Smooth muscle cell of the brain vasculature (primary cell): Measurements from ENCODE around the gene IL21.
"Not testable (repeated sequence)": the region's sequence is repeated elsewhere in the genome, so short reads cannot be mapped to it uniquely, and the experiment has no call there.

ENCODE experiments used
- DNase-seq: peaks from one replicate; pipeline ENCODE4 v3.0.0-alpha.2; 2012; ENCODE audit warnings: low read depth, low spot score

IL21 gene

GRCh38 chr4:122577808-122578781 is 42.8 kb downstream of the IL21 start:
- no peak for DNase-seq

GRCh38 chr4:122577189-122577553 is 43.7 kb downstream of the IL21 start:
- no peak for DNase-seq

DNA sequence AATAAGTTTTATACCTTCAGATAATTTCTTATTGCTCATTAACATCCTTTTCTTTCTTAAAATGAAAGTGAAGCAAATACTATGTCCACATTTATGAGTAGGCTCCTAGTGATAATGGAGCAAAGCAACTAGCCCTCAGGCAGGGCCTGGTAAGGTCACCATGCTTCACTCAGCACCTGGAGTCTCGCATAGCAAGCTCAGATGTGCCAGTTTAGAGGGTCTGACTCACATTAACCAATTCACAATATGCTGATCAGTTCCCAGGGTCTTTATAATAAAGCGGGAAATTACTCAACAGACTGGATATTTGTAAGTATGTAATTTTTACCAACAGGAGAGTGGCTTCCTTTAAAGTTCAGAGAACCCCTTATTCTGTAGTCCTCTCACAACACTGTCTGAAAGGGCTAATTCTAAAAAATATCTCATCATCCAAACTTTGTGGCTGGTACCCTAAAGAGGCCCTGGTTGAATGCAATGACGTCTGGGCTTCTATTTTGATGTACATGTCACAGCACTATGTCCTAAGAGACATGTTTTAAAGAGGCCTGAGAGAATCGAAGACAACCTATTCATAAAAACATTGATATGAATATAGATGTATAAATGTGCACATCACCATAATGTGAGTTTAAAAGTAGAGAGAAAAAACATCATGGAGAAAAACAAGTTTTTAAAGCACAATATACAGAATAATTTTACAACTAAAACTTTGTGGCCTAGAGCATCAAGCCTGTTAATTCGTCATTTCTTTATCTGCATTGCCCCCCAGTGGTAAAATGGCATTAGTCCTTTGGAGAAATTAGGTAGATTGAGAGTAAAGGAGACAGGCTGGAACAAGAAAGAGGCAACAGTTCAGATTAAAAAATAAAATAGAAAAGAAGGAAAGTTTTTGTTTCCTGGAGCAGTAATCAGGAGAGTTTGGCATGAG is 44.3 kb downstream of the IL21 start:
- no peak for DNase-seq

- DNase-seq, result not testable (repeated sequence)
Observed at GRCh38 chr4:122574347-122574746, 46.5 kb downstream of the IL21 start.

- DNase-seq, result no peak
Observed at GRCh38 chr4:122562449-122562848, 58.4 kb downstream of the IL21 start.
